Measurements from ENCODE around the gene GNG12.

DNA sequence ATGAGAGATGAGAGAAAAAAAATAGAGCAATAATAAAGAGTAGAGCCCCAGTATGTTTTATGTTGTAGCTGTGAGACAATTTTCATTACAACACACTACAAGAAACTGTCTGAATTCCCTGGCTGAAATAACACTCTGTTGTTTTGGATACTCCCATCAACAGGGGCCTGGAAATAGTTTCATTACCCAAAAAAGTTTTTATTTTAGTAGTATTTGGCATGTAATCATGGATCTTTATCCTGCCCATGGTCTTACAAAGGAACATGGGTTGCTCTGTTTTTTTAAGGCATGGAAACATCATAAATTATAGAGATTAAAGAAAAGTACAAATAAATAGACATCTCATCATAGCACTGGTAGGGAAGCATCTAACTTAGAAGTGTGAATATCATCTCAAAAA, 56.3 kb downstream of the GNG12 start:
- TF ChIP-seq, protein P1, sequence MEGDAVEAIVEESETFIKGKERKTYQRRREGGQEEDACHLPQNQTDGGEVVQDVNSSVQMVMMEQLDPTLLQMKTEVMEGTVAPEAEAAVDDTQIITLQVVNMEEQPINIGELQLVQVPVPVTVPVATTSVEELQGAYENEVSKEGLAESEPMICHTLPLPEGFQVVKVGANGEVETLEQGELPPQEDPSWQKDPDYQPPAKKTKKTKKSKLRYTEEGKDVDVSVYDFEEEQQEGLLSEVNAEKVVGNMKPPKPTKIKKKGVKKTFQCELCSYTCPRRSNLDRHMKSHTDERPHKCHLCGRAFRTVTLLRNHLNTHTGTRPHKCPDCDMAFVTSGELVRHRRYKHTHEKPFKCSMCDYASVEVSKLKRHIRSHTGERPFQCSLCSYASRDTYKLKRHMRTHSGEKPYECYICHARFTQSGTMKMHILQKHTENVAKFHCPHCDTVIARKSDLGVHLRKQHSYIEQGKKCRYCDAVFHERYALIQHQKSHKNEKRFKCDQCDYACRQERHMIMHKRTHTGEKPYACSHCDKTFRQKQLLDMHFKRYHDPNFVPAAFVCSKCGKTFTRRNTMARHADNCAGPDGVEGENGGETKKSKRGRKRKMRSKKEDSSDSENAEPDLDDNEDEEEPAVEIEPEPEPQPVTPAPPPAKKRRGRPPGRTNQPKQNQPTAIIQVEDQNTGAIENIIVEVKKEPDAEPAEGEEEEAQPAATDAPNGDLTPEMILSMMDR (conservative IDR thresholded peaks at IDR 0.05 in 1 of 2, IDR thresholded peaks at IDR 0.05 in 1 of 2; ENCODE audit: extremely low read depth in 1 of 2, insufficient read depth in 1 of 2, low read depth in 1 of 2, low read length in 2 of 2): no peak
- TF ChIP-seq EZH2 (IDR thresholded peaks at IDR 0.05; ENCODE audit: borderline replicate concordance, low read length): no peak
